Caco-2 (cell line): ENCODE data around the gene PNP. TPM values are rescaled to one million over a fixed set of nuclear protein-coding genes. Genes with fewer than 3 reads are reported as not detected.

Experiments
- BruUV-seq: library from RNA; stranded (reverse); fragments of 400-500 nt; replicated peaks from 2 replicates; lab custom pipeline; 2021; lab: Mats Ljungman, UMichigan
- CTCF ChIA-PET: fragments of 300-600 bp; sonication (Branson Sonifier 250); formaldehyde crosslinking; loops from one replicate; lab custom pipeline; 2022; ENCODE audit warnings: antibody characterized with exemption; lab: Charles Lee
- POLR2A ChIA-PET: fragments of 300-600 bp; sonication (Branson Sonifier 250); formaldehyde crosslinking; loops from one replicate; lab custom pipeline; 2022; ENCODE audit warnings: antibody characterized with exemption; lab: Charles Lee
- DNase-seq, 2 experiments: peaks; one replicate each; pipeline versions ENCODE4 v3.0.0 to v3.0.0-alpha.2; 2020 to 2022
- H3K27me3 ChIP-seq: replicated peaks from 2 replicates; pipeline ENCODE4 v1.6.0; 2011; ENCODE audit warnings: low read length; ENCODE audit not compliant: control insufficient read depth, insufficient read depth
- H3K36me3 ChIP-seq: 2 replicates; pipeline ENCODE4 v1.5.1; 2011; ENCODE audit warnings: low read length; ENCODE audit not compliant: control insufficient read depth, insufficient read depth
- H3K4me1 ChIP-seq: fragments of 250-450 bp; sonication (Bioruptor Pico); 2 replicates; pipeline ENCODE4 v1.5.1; 2020; ENCODE audit warnings: mild to moderate bottlenecking
- H3K4me3 ChIP-seq: 2 replicates; pipeline ENCODE4 v1.5.1; 2011; ENCODE audit warnings: low read depth, mild to moderate bottlenecking, control low read depth, low read length
- H3K9me3 ChIP-seq: fragments of 250-450 bp; sonication (Bioruptor Pico); 2 replicates; pipeline ENCODE4 v1.5.1; 2020; ENCODE audit warnings: mild to moderate bottlenecking, moderate library complexity
- H3K27ac Mint-ChIP-seq: one replicate; pipeline ENCODE4 v1.8.0; 2022; ENCODE audit warnings: mixed read lengths; ENCODE audit not compliant: unreplicated experiment
- H3K27me3 Mint-ChIP-seq: one replicate; pipeline ENCODE4 v1.8.0; 2022; ENCODE audit warnings: mixed read lengths; ENCODE audit not compliant: insufficient read depth, unreplicated experiment
- H3K36me3 Mint-ChIP-seq: one replicate; pipeline ENCODE4 v1.8.0; 2022; ENCODE audit warnings: mild to moderate bottlenecking, mixed read lengths; ENCODE audit not compliant: insufficient read depth, unreplicated experiment
- H3K4me1 Mint-ChIP-seq: one replicate; pipeline ENCODE4 v1.8.0; 2022; ENCODE audit warnings: low read depth, mixed read lengths; ENCODE audit not compliant: unreplicated experiment
- H3K4me3 Mint-ChIP-seq: one replicate; pipeline ENCODE4 v1.8.0; 2022; ENCODE audit warnings: mild to moderate bottlenecking, moderate library complexity, mixed read lengths; ENCODE audit not compliant: unreplicated experiment
- H3K9me3 Mint-ChIP-seq: one replicate; pipeline ENCODE4 v1.8.0; 2022; ENCODE audit warnings: mixed read lengths; ENCODE audit not compliant: unreplicated experiment
- CTCF ChIP-seq, 2 experiments: fragments of 200-600 bp in 1 of 2; IDR thresholded peaks; 1 replicate in 1 of 2; 2 replicates in 1 of 2; pipeline versions ENCODE4 v1.5.1 to v1.8.0; 2011 to 2022; ENCODE audit warnings: antibody characterized with exemption in 1 of 2, control low read depth in 1 of 2, inconsistent platforms in 1 of 2, low read depth in 1 of 2, low read length in 1 of 2, mild to moderate bottlenecking in 1 of 2, moderate library complexity in 1 of 2; ENCODE audit not compliant: insufficient read depth in 1 of 2, severe bottlenecking in 1 of 2, unreplicated experiment in 1 of 2
- intact Hi-C: fragments of 100-400 bp; cut with micrococcal nuclease; formaldehyde crosslinking; loops from one replicate; pipeline ENCODE4 v1.10.0; 2022; ENCODE audit not compliant: unreplicated experiment
- total RNA-seq: library from RNA; stranded (reverse); gene quantifications from 2 replicates; pipeline ENCODE4 v1.2.3, GENCODE V29; 2022

Gene PNP
- total RNA-seq, 1 experiment from 2014 or later = 59.1 TPM

- Histone ChIP-seq H3K4me3 (no peak overlapping the region), H3K9me3 (no peaks in the 10 kb centered on the region), H3K36me3 (no peaks in the 10 kb centered on the region), H3K27me3 (no peaks in the 10 kb centered on the region), H3K4me1 (peaks cover 41% of the 10 kb centered on the region)
- ChIA-PET CTCF (no interaction called here), POLR2A (no interaction called here)
- H3K4me3 Mint-ChIP-seq = no peak overlapping the region
- no peak for DNase-seq
- no TSS peak for BruUV-seq
- H3K27ac Mint-ChIP-seq = no peak overlapping the region
- H3K9me3 Mint-ChIP-seq = no peaks in the 10 kb centered on the region
- no peaks in the 10 kb centered on the region for H3K27me3 Mint-ChIP-seq
- intact Hi-C loops = no loop called here
- H3K36me3 Mint-ChIP-seq = no peaks in the 10 kb centered on the region
- peaks cover 39% of the 10 kb centered on the region for H3K4me1 Mint-ChIP-seq
- no peak for TF ChIP-seq CTCF (IDR thresholded peaks at IDR 0.05; ENCODE audit: insufficient read depth in 1 of 2, low read depth in 1 of 2, low read length in 1 of 2, severe bottlenecking in 1 of 2, unreplicated experiment in 1 of 2)
Measured at GRCh38 chr14:20422886-20423285, 46.3 kb upstream of the PNP start.

- Mint-ChIP-seq H3K27me3 (no peaks in the 10 kb centered on the region), H3K27ac (peak overlapping the region; percentile 16), H3K4me3 (no peak overlapping the region), H3K36me3 (no peaks in the 10 kb centered on the region), H3K4me1 (peaks cover 23% of the 10 kb centered on the region), H3K9me3 (no peaks in the 10 kb centered on the region)
- ChIA-PET POLR2A (no interaction called here), CTCF (interaction anchor here (1.4 kb wide), 1 partner anchor 9 kb away, joined by 4 read pairs; no protein-coding TSS in a partner anchor)
- Histone ChIP-seq H3K4me1 (peaks cover 22% of the 10 kb centered on the region), H3K27me3 (no peaks in the 10 kb centered on the region), H3K4me3 (no peak overlapping the region), H3K9me3 (no peaks in the 10 kb centered on the region), H3K36me3 (no peaks in the 10 kb centered on the region)
- TF ChIP-seq CTCF (IDR thresholded peaks at IDR 0.05; ENCODE audit: insufficient read depth in 1 of 2, low read depth in 1 of 2, low read length in 1 of 2, severe bottlenecking in 1 of 2, unreplicated experiment in 1 of 2) = no peak
- no TSS peak for BruUV-seq
- DNase-seq = no peak
- intact Hi-C loops = no loop called here
Measured at GRCh38 chr14:20424851-20425250, 44.4 kb upstream of the PNP start.

GRCh38 chr14:20427231-20428009 is 41.8 kb upstream of the PNP start:
- Histone ChIP-seq H3K9me3 (no peaks in the 10 kb centered on the region), H3K27me3 (no peaks in the 10 kb centered on the region), H3K4me3 (peak overlapping the region; percentile 22), H3K4me1 (peaks cover 22% of the 10 kb centered on the region), H3K36me3 (no peaks in the 10 kb centered on the region)
- DNase-seq = no peak
- H3K36me3 Mint-ChIP-seq = no peaks in the 10 kb centered on the region
- no TSS peak for BruUV-seq
- ChIA-PET CTCF (no interaction called here), POLR2A (no interaction called here)
- intact Hi-C loops = no loop called here
- no peaks in the 10 kb centered on the region for H3K27me3 Mint-ChIP-seq
- no peaks in the 10 kb centered on the region for H3K9me3 Mint-ChIP-seq
- H3K4me3 Mint-ChIP-seq = no peak overlapping the region
- TF ChIP-seq CTCF (IDR thresholded peaks at IDR 0.05; ENCODE audit: insufficient read depth in 1 of 2, low read depth in 1 of 2, low read length in 1 of 2, severe bottlenecking in 1 of 2, unreplicated experiment in 1 of 2) = no peak
- peak overlapping the region; percentile 6 for H3K27ac Mint-ChIP-seq
- H3K4me1 Mint-ChIP-seq = peaks cover 23% of the 10 kb centered on the region
